Hematopoietic multipotent progenitor cell treated with erythropoietin and hydrocortisone succinate and interleukin-3 and kit ligand, for 4 days (in vitro differentiated cells): ENCODE results near the gene E2F8.

Experiments used
- DNase-seq: peaks from one replicate; pipeline ENCODE4 v3.0.0-alpha.2; 2015

Gene E2F8

DNA sequence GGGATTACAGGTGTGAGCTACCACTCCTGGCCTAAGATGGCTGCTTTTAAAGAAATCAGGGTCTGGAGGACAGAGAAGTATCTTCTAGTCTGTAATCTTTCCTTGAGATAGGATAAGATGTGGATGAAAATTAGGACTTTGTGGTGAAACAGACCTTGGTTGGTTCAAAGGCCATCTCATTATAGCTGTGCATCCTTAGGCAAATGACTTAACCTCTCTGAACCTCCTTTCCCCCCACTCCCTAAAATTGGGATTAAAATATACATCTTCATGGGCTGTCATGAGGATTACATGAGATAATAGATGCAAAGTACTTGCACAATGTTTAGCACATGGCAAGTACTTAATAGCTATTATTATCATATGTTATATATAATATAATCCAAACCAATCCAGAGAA lies 10.8 kb upstream of the E2F8 start:
- no peak for DNase-seq

DNA sequence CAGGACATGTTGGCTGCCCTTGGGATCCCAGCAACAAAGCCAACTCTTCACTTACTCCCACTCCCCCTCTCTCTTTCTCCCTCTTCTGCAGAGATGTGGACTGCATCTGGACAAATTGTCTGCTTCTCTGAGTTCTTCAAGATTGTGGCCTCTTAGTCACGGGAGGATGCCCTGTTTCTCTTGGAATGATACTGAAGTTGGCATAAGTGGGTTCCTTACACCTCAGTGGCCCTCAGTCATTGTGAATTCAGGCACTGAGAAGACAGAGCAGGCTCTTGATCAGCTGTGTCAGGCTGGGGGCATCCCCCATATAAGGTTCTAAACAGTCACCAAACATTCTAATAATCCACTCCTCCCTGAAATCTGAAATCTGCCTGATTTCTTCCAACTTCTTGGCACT lies 6.1 kb upstream of the E2F8 start:
- DNase-seq, result no peak

DNA sequence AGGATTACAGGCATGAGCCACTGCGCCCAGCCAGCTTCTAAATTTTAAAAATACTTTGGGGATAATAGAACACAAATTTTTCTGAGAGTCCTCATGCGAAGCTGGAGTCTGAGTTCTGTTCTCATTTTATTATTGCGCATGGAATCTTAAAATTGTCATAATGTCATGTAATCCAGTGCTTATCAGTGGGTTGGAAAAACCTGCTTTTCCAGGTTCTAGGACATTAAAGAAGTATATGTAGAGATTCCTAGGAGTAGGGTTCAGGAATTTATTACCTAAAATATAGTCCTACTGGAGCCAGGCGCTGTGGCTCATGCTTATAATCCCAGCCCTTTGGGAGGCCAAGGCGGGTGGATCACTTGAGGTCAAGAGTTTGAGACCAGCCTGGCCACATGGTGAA lies 4.6 kb upstream of the E2F8 start:
- no peak for DNase-seq

DNA sequence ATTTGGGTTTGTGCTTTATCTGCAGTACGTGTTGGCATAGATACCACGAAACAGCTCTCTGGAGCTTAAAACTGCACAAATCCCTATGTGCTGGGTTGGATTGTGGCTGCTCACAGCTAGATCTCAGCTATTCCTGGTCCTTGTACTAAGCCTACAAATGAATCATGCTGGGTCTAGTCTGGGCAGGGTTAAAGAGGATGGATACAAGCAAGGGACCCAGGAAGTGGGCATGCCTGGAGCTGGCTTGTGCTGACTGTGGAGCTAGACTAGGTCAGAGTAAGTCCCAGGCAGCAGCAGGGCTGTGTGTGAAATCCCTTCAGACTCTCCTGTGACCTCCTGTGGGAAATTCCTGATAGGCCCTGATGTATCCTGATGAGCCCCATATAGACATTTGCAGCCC lies 3.9 kb upstream of the E2F8 start:
- DNase-seq, result peak; percentile 48

DNA sequence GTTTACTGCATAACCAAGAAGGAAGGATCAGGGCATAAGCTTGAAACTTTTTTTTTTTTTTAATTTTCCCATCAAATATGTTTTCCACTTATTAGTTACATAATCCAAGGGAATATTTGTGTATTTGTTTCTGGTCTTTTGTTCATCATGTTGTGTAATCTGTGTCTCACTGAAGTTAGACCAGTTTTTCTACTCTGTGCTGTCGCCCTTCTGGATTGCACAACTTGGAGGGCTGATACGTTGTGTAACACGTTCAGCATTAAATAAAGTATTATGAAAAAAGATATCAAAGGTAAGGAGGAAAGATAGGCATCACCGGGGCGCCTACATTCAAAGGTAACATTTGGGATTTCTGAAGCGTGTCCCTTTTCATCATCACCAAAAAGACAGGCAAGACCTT lies 3.3 kb upstream of the E2F8 start:
- peak; percentile 72 for DNase-seq

DNA sequence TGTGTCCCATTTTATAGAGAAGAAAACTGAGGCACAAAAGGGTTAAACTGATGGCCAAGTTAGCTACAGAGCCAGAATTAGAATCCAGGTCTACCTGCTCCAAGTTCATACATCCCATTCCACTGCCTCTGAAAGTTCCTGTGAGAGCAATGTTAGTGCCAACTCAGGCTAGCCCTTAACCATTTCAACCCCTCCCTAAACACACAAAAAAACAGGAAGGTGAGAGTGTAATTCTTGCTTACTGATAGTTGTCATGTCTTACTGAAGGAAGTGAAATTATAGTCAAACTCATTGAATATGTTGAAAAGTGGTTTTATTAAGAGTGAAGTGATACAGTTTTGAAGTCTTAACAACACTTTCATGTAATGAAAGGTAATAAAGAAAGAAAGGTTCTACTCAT lies 2.9 kb upstream of the E2F8 start:
- peak; percentile 54 for DNase-seq

DNA sequence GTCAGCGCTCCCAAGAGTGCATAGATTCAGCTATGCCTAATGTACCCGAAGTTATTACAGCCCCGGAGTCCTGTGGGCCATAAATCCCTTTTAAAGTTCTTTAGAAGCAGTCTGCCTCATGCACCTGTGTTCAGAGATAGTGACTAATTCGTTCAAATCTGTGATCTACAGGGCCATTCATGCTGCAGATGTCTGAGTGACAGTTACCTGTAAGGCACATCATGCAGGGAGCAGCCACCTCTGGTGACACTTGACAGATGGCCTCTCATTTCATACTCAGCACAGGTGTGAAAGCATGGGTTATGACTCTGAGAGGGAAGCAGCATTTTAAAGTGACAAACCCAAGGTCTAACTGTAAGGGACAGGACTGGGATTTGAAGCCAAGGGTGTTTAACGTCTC lies 2.4 kb upstream of the E2F8 start:
- no peak for DNase-seq

DNA sequence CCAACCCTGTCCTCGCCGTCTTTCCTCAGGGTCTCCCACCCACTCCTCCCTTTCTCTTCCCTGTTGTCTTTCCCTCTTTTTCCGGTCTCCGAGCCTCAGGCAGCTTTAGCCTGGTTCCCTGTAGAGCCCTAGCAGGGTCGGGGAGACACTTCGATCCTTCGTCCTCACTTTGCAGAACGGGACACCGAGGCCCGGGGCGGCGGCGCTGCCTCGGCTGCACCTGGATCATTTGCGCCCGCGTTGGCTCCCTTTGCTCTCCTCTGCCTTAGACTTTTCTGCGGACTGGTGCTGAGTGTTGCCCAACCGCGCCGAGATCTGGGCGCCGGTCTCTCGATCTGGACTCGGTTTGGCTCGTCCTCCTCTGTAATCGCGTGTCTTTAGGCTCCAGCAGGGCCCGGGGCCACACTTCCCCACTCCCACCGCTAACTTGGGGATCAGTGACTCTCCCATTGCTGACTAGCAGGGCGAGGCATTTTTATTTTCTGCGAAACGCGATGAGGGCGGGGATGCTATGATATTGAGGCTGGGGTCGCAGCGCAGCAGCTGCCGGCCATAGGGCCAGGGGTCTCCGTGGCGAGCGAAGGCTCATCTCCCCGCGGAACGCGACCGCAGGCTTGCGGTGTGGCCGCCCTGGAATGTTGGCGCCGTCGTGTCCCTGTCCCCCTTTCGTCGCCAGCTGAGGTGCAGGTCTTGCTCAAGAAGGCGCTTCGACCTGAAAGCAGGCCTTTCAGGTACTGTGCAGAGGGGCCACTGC lies 1.6 kb upstream of the E2F8 start:
- peak; percentile 58 for DNase-seq

DNA sequence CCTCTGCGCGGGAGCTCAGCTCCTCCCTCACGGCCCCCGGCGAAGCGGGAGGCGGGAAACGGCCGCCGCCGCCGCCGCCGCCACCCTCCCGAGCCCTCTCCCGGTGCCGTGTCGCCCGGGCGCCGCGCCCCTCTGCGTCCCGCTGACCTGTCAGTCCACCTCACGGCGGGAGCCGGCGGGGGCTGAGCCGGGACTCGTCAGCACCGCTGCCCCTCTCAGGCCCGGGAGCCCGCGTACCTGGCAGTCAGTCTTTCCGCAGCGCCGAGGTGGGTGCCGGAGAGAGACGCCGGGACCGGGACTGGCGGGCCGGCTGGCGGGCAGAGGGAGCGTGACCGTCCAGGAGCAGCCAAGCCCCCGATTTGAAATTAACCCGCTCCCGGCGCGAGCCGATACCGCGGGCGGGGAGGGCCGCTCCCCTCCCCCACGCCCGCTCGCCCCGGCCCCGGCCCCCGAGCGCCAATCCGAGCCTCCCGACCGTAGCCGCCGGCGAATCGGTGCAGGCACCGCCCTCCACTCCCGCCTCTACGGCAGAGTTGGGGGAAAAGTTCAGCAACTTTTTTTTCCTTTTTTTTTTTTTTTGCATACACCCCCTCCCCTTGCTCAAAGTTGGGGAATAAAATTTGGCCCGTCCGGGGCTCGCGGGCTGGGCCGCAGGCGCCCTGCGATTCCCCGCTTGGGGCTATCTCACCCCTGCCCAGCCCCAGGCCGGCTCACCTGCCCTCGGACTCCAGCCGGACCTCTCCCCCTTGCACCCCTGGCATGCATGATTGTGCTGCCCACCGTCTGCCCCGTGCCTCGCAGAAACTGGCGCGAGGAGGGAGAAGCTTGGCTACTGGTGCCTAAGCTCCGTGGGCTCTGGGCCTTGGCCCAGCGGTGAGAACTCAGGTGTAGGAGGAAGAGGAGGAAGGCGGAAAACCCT lies 774 bp upstream of the E2F8 start:
- DNase-seq, result peak; percentile 90

DNA sequence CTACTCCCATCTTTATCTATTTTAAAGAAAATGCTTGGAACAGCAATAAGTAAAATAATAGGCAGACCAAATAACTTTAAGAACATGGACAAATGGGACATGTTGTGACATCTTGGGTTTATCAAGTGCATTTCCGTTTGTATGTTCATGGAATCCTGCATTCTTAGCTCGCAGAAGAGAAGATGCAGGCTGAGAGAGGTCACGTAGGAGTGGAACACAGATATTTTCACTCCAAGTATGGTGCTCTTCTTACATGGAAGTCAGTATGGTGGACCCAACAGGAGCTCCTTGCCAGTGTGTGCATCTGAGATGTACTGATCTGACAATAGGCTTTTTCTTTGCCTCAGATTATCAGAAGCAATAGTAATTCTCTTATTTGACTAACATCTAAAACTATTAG lies 1.7 kb downstream of the E2F8 start:
- peak; percentile 40 for DNase-seq

DNA sequence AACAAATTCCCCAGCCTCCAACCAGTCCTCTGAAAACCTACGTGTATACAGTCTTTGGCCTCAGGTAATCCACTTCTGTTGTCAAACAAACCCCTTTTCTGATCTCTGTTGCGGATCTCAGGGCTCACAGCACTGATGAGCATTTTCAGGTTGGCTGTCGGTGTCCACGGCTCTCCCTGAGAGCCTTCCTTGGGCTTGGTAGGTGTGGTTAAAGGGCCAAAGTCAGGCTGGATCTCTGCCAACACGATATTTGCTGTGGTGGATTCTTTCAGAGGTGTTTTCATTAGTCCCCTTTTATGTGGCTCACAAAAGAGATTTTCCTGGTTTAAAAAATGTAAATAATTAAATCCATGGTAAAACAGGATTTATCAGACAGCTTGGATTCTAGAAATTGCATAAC lies 2.9 kb downstream of the E2F8 start:
- no peak for DNase-seq

DNA sequence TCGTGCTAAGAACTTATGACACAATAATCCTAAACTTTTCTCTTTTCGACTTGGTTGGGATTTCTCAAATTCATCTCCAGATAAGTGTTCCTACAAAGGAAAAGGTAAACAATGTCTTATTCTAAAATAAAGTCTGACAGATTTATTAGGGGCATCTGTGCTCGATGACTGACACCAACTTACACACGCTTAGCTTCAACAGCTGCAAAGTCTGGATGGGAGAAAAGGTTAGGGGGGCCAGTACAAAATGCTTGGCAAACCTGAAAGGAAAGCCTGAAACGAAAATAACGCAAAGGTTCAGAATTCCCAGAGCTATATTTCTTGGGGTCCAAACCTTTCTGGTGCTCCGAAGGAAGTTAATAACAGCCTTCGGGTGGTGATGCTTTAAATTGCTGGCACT lies 3.4 kb downstream of the E2F8 start:
- no peak for DNase-seq

DNA sequence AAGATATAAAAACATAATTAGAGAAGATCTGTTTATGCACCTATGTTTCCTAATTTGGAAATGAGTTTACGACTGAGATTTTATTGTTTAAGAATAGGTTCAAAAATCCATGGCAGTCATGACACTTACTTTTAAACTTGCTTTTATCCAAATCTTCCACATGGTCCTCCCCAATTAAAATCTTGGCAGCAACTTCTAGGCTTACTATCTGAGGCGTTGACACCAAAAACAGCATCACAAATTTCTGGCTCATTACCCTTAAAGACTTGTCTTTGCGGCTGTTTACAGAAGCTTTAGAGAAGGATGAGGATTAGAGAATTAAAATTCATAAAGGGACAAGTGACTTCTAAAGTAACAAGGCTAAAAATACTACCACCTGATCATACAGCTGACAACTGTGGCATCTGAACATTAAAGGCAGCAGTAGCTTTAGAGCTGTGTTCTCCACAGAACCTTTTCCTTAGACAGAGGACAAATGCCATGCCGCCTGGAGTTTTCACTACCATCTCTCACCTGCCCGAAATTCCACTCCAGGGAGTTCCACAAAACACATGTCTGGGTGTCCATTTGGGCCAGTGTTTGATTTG lies 6.4 kb downstream of the E2F8 start:
- no peak for DNase-seq

DNA sequence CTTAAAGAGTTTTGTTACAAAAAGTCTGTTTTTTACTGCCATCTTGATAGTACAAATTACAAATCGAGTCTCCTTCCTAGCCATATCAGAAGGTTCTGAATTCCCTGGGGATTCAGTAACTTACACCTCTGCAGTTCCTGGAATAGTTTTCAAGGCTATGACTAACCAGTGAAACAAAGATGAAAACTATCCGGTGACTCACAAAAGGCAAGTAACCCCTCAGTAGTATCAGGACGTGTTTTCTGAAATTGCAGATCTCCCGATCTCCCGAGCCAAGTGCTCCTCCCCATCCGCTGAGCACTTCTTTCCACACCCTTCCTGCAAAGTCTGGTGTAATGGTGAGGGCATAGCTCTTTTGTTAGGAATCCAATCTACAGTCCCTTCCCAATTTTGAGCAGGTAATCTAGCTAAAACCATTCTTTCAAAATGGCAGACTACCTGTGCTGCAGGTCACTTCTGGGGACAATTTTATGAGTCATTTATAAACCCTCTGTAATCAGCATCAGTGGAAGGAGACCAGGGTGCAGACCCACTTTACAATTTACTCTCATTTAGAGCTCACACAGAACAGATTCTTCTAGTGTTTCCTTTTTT lies 7.7 kb downstream of the E2F8 start:
- no peak for DNase-seq

DNA sequence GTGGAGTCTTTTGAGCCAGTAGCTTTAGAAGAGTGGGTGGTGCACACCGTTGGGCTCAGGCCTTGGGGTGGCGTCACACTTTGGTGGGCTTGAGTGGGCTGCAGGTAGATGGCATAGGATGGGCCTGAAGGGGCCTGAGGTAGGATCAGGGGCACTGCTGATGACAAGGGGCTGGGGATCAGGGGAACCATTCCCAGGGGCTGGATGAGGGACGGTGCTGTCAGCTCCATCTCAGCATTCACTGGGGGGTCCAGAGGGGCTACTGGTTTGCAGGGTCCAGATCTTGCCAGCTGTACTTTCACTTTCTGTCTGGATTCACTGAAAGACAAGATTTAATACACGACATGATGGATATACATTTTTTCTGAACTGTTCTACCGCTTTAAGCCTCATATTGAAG lies 11.1 kb downstream of the E2F8 start:
- no peak for DNase-seq

DNA sequence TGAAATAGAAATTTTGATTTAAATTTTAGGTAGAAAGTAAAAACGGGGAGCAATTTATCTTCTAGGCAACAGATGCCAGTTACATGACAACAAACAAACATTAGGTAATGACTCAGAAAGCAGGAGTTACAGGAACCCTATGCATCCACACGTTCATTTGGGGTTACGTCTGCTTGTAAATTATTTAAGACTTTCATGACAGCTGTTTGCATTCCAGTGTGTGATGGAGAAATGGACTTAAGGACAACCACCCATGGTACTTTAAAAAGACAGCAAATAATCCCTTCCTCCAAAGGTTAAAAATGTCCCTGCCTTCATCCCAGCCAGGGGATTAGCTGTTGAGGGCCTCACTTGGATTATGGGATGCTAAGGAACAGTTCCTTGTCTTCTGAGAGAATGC lies 11.8 kb downstream of the E2F8 start:
- DNase-seq, result no peak

DNA sequence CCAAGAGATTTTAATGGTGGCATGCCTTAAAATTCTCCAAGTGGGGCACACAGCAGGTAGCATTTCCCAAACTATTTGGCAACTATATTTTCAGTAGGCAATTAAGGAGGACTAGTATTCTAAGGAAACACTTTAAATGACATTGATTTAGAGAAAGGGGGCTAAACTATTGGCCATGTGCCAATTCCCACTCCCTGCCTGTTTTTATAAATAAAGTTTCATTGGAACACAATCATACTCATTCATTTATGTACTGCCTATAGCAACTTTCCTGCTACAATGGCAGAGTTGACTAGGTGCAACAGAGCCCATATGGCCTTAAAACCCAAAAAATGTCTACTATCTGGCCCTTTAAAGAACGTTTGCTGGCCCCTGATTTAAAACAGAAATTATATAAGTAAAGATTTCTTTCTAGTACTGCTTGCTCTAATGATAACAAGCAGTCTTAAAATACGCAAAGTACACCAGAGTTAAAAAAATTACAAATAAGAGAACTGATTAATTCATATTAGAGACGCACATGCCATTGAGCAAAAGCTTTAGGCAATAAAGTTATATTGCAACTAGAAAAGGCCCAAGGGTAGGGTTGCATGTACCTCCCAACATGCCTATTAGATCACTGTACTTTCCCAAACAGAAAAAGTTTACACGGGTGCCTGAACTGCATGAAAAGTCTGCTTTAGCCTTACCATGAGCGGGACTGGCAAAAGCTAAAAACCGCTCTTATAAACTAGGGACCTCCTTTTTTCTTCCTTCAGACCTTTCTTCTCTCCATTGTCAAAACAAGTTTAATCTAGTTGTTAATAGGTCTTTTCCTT lies 14.2 kb downstream of the E2F8 start:
- no peak for DNase-seq

DNA sequence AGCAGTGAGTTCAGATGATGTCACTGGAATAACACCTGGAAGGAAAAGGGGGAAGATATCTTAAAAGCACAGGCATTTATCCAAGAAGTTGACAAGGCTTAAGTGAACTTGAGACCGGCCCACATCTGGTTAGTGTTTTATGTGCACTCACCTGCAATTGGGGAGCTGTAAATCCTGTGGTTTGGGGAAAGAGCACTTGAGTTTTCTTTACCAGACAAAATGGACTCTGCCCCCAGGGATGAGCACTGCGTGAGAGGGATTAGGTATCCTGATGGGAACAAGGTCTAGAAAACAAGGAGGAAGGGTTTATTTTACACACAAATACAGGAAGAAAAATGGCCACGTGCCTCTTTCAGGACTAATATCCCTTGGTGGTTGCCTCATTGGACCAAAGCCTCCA lies 15.2 kb downstream of the E2F8 start:
- DNase-seq, result no peak

DNA sequence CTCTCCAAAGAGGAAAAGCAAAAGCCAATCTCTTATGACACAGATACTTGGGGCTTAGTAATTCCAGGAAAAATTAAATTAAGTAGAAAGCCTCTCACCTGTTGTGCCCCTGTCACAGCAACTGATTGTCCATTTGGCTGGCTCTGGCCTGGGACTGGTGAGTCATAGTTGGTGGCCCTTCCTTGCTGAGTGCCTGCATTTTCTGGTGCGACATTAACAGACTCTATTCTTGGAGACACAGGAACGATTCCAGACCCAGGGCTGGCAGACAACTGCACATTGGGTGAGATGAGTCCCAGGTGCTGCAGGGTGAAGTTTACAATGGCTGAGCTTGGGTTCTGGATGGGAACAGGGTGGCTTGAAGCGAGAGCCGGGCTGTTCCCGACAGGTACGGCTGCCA lies 15.6 kb downstream of the E2F8 start:
- DNase-seq, result no peak

DNA sequence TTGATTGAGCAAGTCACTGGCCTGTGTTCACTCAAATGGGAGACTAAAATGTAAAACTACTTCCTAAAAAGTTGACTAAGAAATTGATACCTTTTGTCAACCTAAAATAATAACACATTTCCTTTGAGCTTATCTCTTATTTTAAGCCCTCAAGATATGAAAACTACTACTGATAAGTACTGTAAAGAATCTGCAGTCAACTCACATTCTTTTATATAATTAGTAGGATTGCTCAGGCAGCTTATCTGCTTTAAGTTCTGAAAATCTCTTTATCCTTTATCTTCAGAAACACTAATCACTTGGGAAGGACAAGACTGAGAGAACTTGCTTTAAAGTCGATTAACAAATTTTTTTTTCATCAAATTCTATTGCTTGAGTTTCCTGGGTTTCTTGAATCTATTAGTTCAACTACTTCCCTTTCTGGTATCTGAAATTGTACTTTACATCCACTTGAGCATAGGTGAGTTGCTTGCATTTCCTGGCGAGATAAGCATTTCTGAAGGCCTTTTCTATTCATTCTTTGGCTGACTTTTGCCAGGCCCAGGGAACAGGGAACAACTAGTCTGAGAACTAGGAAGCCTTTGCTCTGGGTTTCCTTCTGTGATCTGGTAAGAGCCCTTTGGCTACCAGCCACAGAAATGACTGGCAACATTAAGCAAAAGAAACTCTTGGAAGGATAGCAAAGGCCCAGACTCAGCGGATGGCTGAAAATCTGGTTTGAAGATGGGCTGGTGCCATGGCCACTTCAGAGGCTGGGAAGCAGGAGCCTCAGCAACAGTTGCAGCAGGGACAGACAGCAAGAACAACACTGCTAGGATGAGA lies 19.6 kb downstream of the E2F8 start:
- no peak for DNase-seq

DNA sequence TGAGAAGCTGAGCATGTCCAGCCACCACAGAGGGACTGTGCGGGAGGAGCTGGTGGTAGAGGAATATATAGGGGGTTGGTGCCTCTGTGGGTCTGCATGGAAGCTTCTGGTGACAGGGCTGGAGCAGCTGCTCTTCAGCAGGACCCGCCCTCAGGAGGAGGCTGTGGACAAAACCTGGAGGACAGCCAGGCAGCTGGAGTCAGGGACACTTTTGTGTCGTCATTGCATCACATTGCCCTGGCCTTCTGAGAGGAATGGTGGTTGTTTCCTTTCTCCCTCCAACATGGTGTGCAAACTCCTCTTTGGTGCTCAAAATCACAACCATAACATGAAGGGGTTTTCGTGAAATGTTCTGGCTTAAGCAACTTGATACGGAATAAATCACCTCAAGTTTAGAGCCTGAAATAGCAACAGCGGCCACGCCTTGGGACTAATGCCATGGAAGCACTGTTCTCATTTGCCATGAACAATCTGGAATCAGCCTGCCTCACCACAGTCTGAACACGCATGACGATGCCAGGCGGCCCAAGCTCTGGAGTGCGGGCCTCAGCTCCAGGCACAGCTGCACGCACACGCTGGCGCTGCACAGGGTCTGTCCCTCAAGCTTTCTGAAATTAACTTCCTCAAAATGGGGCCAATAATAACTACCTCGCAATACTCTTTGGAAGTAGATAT lies 21.8 kb downstream of the E2F8 start:
- no peak for DNase-seq
